PC-3 (cell line): ENCODE measurements around the gene PLEKHM1. TPM values are rescaled to one million over a fixed set of nuclear protein-coding genes. Genes with fewer than 3 reads are reported as not detected.

Experiments
- ATAC-seq: fragments of 200-7000 bp; cut with Tn5 transposase; 2 replicates; pipeline ENCODE4 v1.9.1; 2020; ENCODE audit warnings: mild to moderate bottlenecking, moderate library complexity
- BruUV-seq: library from RNA; stranded (reverse); fragments of 400-500 nt; replicated peaks from 2 replicates; lab custom pipeline; 2021; lab: Mats Ljungman, UMichigan
- CTCF ChIA-PET: fragments of 300-600 bp; sonication (Branson Sonifier 250); formaldehyde crosslinking; loops from one replicate; lab custom pipeline; 2022; ENCODE audit warnings: antibody characterized with exemption; lab: Charles Lee
- POLR2A ChIA-PET: fragments of 300-600 bp; sonication (Branson Sonifier 250); formaldehyde crosslinking; loops from one replicate; lab custom pipeline; 2022; ENCODE audit warnings: antibody characterized with exemption; ENCODE audit not compliant: unreplicated experiment; lab: Charles Lee
- DNase-seq: peaks from one replicate; pipeline ENCODE4 v3.0.0-alpha.2; 2015
- H2AFZ ChIP-seq: fragments of 300-600 bp; sonication (generic); 2 replicates; pipeline ENCODE4 v1.6.0; 2016; ENCODE audit warnings: antibody characterized with exemption, low read length
- H3F3A ChIP-seq: fragments of 300-600 bp; sonication (generic); one replicate; pipeline ENCODE4 v1.6.0; 2017; ENCODE audit warnings: antibody characterized with exemption, low read length, control low read depth, mild to moderate bottlenecking; ENCODE audit not compliant: unreplicated experiment
- H3K27ac ChIP-seq: fragments of 300-600 bp; sonication (generic); 2 replicates; pipeline ENCODE4 v1.5.1; 2016; ENCODE audit warnings: mild to moderate bottlenecking, low read length
- H3K27me3 ChIP-seq: fragments of 300-600 bp; sonication (generic); 2 replicates; pipeline ENCODE4 v1.6.1; 2016; ENCODE audit warnings: low read length, mixed read lengths
- H3K36me3 ChIP-seq: fragments of 300-600 bp; sonication (generic); 2 replicates; pipeline ENCODE4 v1.6.1; 2016; ENCODE audit warnings: low read depth, mixed run types, low read length, mixed read lengths
- H3K4me1 ChIP-seq: fragments of 300-600 bp; sonication (generic); 2 replicates; pipeline ENCODE4 v1.5.1; 2016; ENCODE audit warnings: low read length; ENCODE audit not compliant: insufficient read depth
- H3K4me2 ChIP-seq: fragments of 300-600 bp; sonication (generic); 2 replicates; pipeline ENCODE4 v1.6.0; 2016; ENCODE audit warnings: low read length
- H3K4me3 ChIP-seq: fragments of 300-600 bp; sonication (generic); 2 replicates; pipeline ENCODE4 v1.5.1; 2016; ENCODE audit warnings: mild to moderate bottlenecking, low read length, mixed read lengths
- H3K79me2 ChIP-seq: fragments of 300-600 bp; sonication (generic); 2 replicates; pipeline ENCODE4 v1.6.1; 2017; ENCODE audit warnings: low read length, mixed read lengths
- H3K9ac ChIP-seq: fragments of 300-600 bp; sonication (generic); 2 replicates; pipeline ENCODE4 v1.6.0; 2016; ENCODE audit warnings: mild to moderate bottlenecking, low read length
- H3K9me2 ChIP-seq: fragments of 300-600 bp; sonication (generic); replicated peaks from 2 replicates; pipeline ENCODE4 v1.6.1; 2016; ENCODE audit warnings: mixed run types, low read length, mixed read lengths
- H3K9me3 ChIP-seq: fragments of 300-600 bp; sonication (generic); 2 replicates; pipeline ENCODE4 v1.6.1; 2016; ENCODE audit warnings: low read length, mixed read lengths
- H4K20me1 ChIP-seq: fragments of 300-600 bp; sonication (generic); 2 replicates; pipeline ENCODE4 v1.6.1; 2016; ENCODE audit warnings: low read length, mixed read lengths
- EZH2 ChIP-seq: fragments of 300-600 bp; sonication (generic); IDR thresholded peaks from one replicate; pipeline ENCODE4 v1.6.1; 2017; ENCODE audit warnings: antibody characterized with exemption, mild to moderate bottlenecking, low read length; ENCODE audit not compliant: unreplicated experiment
- EZH2phosphoT487 ChIP-seq: fragments of 300-600 bp; sonication (generic); IDR thresholded peaks from 2 replicates; pipeline ENCODE4 v1.6.1; 2018; ENCODE audit warnings: mild to moderate bottlenecking, antibody characterized with exemption, low read length, borderline replicate concordance
- intact Hi-C: fragments of 100-400 bp; cut with micrococcal nuclease; formaldehyde crosslinking; loops from 2 replicates; pipeline ENCODE4 v1.9.0; 2023
- total RNA-seq: library from RNA; depleted of rRNA; stranded (reverse); fragments of >200 nt; gene quantifications from 2 replicates; pipeline ENCODE4 v1.2.3, GENCODE V29; 2014
- TF ChIP-seq, protein P1 (sequence below): fragments of 300-600 bp; sonication (generic); conservative IDR thresholded peaks from 2 replicates; pipeline ENCODE4 v1.5.1; 2017; ENCODE audit warnings: antibody characterized with exemption, low read depth, mild to moderate bottlenecking, low read length

PLEKHM1 gene
- total RNA-seq, 1 experiment from 2014 or later = 15.8 TPM

DNA sequence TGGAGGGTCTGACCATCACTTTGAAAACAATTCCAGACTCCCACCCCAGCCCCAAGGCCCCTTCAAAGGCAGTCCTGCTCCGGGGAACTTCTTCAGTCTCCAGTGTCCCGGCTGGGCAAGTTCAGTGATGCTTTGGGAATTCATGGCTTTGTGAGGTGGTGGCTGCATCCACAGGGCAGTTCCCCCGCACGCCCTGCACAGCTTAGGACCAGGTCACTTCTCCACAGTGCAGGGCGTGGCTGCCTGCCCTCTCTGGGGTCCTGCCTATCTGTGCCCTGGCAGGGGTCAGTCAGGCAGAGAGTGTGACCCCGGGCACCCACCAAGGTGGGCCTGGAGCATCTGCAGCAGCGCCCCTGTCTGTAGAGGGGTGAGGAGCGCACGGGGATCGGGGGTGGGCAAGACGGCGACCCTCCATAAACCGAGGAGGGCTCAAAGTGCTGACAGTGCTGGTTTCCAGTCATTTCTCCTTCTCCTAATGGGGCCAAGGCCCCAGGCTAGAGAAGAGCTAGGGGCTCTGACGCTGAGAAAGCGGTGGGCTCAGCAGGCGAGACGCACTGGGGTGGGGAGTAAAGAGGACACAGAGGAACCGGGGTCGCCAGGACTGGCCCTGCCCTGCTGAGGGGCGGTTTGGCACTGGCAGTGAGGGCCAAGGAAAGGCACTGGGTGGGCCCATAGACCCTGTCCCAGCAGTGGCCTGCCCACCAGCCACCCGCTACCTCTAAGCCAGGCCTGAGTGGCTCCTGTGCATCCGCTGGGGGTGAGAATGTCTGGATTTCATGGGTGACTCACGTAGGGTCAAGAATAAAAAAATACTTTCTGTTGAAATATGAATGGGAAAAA is 53.7 kb downstream of the PLEKHM1 start:
- no peaks in the 10 kb centered on the region for H3K9me2 ChIP-seq
- H3K36me3 ChIP-seq = no peaks in the 10 kb centered on the region
- H3K9ac ChIP-seq = no peak overlapping the region
- H2AFZ ChIP-seq = no peak overlapping the region
- H3K79me2 ChIP-seq = no peaks in the 10 kb centered on the region
- no peaks in the 10 kb centered on the region for H3K27me3 ChIP-seq
- no peaks in the 10 kb centered on the region for H3K9me3 ChIP-seq
- H3K4me1 ChIP-seq = peaks cover 30% of the 10 kb centered on the region
- ChIA-PET CTCF (no interaction called here), POLR2A (no interaction called here)
- no peak overlapping the region for H3K4me3 ChIP-seq
- ATAC-seq (no peak), DNase-seq (no peak)
- no peak overlapping the region for H3K4me2 ChIP-seq
- intact Hi-C loops = no loop called here
- no peak for TF ChIP-seq EZH2
- TF ChIP-seq, protein P1, sequence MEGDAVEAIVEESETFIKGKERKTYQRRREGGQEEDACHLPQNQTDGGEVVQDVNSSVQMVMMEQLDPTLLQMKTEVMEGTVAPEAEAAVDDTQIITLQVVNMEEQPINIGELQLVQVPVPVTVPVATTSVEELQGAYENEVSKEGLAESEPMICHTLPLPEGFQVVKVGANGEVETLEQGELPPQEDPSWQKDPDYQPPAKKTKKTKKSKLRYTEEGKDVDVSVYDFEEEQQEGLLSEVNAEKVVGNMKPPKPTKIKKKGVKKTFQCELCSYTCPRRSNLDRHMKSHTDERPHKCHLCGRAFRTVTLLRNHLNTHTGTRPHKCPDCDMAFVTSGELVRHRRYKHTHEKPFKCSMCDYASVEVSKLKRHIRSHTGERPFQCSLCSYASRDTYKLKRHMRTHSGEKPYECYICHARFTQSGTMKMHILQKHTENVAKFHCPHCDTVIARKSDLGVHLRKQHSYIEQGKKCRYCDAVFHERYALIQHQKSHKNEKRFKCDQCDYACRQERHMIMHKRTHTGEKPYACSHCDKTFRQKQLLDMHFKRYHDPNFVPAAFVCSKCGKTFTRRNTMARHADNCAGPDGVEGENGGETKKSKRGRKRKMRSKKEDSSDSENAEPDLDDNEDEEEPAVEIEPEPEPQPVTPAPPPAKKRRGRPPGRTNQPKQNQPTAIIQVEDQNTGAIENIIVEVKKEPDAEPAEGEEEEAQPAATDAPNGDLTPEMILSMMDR = no peak
- no peak for TF ChIP-seq EZH2phosphoT487
- H3F3A ChIP-seq = no peaks in the 10 kb centered on the region
- BruUV-seq = no TSS peak
- H4K20me1 ChIP-seq = no peaks in the 10 kb centered on the region
- H3K27ac ChIP-seq = no peak overlapping the region

DNA sequence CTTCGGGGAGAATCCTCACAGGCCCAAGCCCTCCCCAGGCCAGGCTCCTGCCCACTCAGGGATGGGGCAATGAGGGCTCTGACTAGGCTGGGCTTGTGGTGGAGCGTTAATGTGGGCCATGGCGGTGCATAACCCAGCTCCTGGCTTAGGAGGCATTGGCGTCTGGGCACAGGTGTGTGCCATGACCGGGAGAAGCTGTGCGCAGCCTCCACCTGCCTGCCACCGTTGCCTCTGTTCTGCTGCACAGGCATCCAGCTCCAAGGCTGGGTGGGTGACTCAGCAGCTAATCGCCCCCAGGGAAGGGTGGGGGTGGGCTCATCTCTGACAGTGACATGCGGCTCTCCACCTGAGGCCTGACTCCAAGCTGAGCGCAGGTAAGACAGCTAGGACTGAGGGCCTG is 54.4 kb downstream of the PLEKHM1 start:
- Histone ChIP-seq H3K27ac (no peak overlapping the region), H3K9me2 (no peaks in the 10 kb centered on the region), H3K4me2 (no peak overlapping the region), H3K4me1 (peaks cover 31% of the 10 kb centered on the region), H3F3A (no peaks in the 10 kb centered on the region), H3K9me3 (no peaks in the 10 kb centered on the region), H3K79me2 (peaks cover 2% of the 10 kb centered on the region; the same call in 1 of the 2 replicates), H3K36me3 (no peaks in the 10 kb centered on the region), H3K27me3 (no peaks in the 10 kb centered on the region), H3K9ac (no peak overlapping the region), H4K20me1 (no peaks in the 10 kb centered on the region), H3K4me3 (no peak overlapping the region), H2AFZ (no peak overlapping the region)
- BruUV-seq = no TSS peak
- DNase-seq (peak; percentile 26), ATAC-seq (no peak)
- POLR2A ChIA-PET = no interaction called here
- intact Hi-C loops = no loop called here
- CTCF ChIA-PET = no interaction called here
- TF ChIP-seq EZH2phosphoT487 (no peak), EZH2 (no peak)
- TF ChIP-seq, protein P1 = no peak

DNA sequence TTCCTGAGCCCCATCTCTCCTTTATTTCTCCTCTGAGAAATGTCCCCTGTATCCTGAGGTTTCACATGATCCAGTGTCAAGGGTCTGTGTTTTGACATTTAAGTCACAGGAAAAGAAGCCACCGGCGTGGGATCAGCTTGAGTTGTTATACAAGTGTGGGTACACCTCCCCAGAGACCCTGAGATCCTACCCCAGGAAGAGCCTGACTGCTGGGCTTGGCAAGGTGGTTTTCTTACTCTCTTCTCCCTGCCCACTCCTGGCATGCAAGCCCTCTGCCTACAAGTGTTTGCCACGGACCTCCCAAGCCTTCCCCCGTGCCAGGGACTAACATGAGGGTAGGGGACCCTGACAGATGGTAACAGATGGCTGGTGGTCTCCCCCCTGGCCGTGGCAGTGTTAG is 55.0 kb downstream of the PLEKHM1 start:
- CTCF ChIA-PET = no interaction called here
- no TSS peak for BruUV-seq

More for the DNA sequence above, 55.0 kb downstream of the PLEKHM1 start:
- POLR2A ChIA-PET = no interaction called here
- no peak overlapping the region for H3K4me3 ChIP-seq
- no peak overlapping the region for H3K4me2 ChIP-seq
- no peak overlapping the region for H2AFZ ChIP-seq
- H3K27ac ChIP-seq = no peak overlapping the region
- peaks cover 7% of the 10 kb centered on the region for H3K79me2 ChIP-seq
- no peaks in the 10 kb centered on the region for H3K27me3 ChIP-seq
- no peaks in the 10 kb centered on the region for H3K9me2 ChIP-seq
- H3K36me3 ChIP-seq = no peaks in the 10 kb centered on the region
- peaks cover 32% of the 10 kb centered on the region for H3K4me1 ChIP-seq
- intact Hi-C loops = no loop called here
- no peaks in the 10 kb centered on the region for H3K9me3 ChIP-seq
- H3F3A ChIP-seq = no peaks in the 10 kb centered on the region
- TF ChIP-seq EZH2 (no peak), EZH2phosphoT487 (no peak)
- TF ChIP-seq, protein P1 = no peak
- H4K20me1 ChIP-seq = no peaks in the 10 kb centered on the region
- no peak for DNase-seq
- H3K9ac ChIP-seq = no peak overlapping the region
- no peak for ATAC-seq
